Endothelial cell of umbilical vein (primary cell): ENCODE data around the gene ACLY. TPM values are rescaled to one million over a fixed set of nuclear protein-coding genes. Genes with fewer than 3 reads are reported as not detected.

Experiments used
- BruUV-seq: library from RNA; stranded (reverse); fragments of 400-500 nt; replicated peaks from 2 replicates; lab custom pipeline; 2021; lab: Mats Ljungman, UMichigan
- CTCF ChIA-PET: fragments of 300-600, 350-600 bp; sonication (Branson Sonifier 250); formaldehyde crosslinking; loops from one replicate; lab custom pipeline; 2021; ENCODE audit warnings: antibody characterized with exemption, inconsistent platforms; lab: Charles Lee
- POLR2A ChIA-PET: fragments of 300-600, 350-600 bp; sonication (Branson Sonifier 250); formaldehyde crosslinking; loops from one replicate; lab custom pipeline; 2021; ENCODE audit warnings: antibody characterized with exemption, inconsistent platforms; lab: Charles Lee
- DNase-seq: peaks from one replicate; pipeline ENCODE4 v3.0.0-alpha.2; 2011; ENCODE audit warnings: low read depth, low spot score
- FAIRE-seq: peaks from 2 replicates; lab custom pipeline; 2011; peaks lifted over from hg19 to GRCh38; lab: Jason Lieb, UNC
- H2AFZ ChIP-seq: 2 replicates; pipeline ENCODE4 v1.6.0; 2012; ENCODE audit warnings: low read depth, low read length, control low read depth, inconsistent platforms
- H3K27ac ChIP-seq: 2 replicates; pipeline ENCODE4 v1.5.1; 2011; ENCODE audit warnings: low read depth, mild to moderate bottlenecking, control low read depth, low read length, moderate library complexity; ENCODE audit not compliant: insufficient read depth
- H3K27me3 ChIP-seq, 2 experiments: 2 replicates each; pipeline versions ENCODE4 v1.6.0 to v1.6.1; 2011; ENCODE audit warnings: low read length in 2 of 2, mixed read lengths in 1 of 2; ENCODE audit not compliant: control insufficient read depth in 2 of 2, insufficient read depth in 2 of 2
- H3K36me3 ChIP-seq, 2 experiments: 2 replicates in 1 of 2; 3 replicates in 1 of 2; pipeline ENCODE4 v1.5.1; 2011; ENCODE audit warnings: low read length in 2 of 2, mild to moderate bottlenecking in 1 of 2, moderate library complexity in 1 of 2; ENCODE audit not compliant: control insufficient read depth in 2 of 2, insufficient read depth in 2 of 2; ENCODE audit errors: extremely low read depth in 1 of 2
- H3K4me1 ChIP-seq: 3 replicates; pipeline ENCODE4 v1.5.1; 2011; ENCODE audit warnings: mild to moderate bottlenecking, low read length; ENCODE audit not compliant: control insufficient read depth, insufficient read depth; ENCODE audit errors: extremely low read depth
- H3K4me2 ChIP-seq: 2 replicates; pipeline ENCODE4 v1.6.1; 2011; ENCODE audit warnings: low read length, control low read depth, mixed read lengths; ENCODE audit not compliant: insufficient read depth
- H3K4me3 ChIP-seq, 3 experiments: fragments of 200-600 bp in 1 of 3; sonication (generic), shearing (Covaris generic) in 1 of 3; replicated peaks in 1 of 3; 2 replicates each; pipeline ENCODE4 v1.5.1; 2011 to 2016; ENCODE audit warnings: control low read depth in 3 of 3, low read length in 3 of 3, mild to moderate bottlenecking in 2 of 3, inconsistent platforms in 1 of 3, low read depth in 1 of 3, moderate library complexity in 1 of 3; ENCODE audit not compliant: insufficient read depth in 1 of 3
- H3K79me2 ChIP-seq: 2 replicates; pipeline ENCODE4 v1.6.0; 2012; ENCODE audit warnings: low read length, inconsistent platforms; ENCODE audit not compliant: control insufficient read depth, insufficient read depth
- H3K9ac ChIP-seq: replicated peaks from 2 replicates; pipeline ENCODE3; 2011; ENCODE audit warnings: low read length, control low read depth; ENCODE audit not compliant: insufficient read depth; ENCODE audit errors: extremely low read depth
- H3K9me1 ChIP-seq: replicated peaks from 3 replicates; pipeline ENCODE4 v1.6.0; 2011; ENCODE audit warnings: mild to moderate bottlenecking, low read length; ENCODE audit not compliant: control insufficient read depth, insufficient read depth; ENCODE audit errors: extremely low read depth
- H3K9me3 ChIP-seq: replicated peaks from 2 replicates; pipeline ENCODE4 v1.5.1; 2012; ENCODE audit warnings: low read length, inconsistent platforms; ENCODE audit not compliant: control insufficient read depth, insufficient read depth
- H4K20me1 ChIP-seq: replicated peaks from 2 replicates; pipeline ENCODE3; 2011; ENCODE audit warnings: mild to moderate bottlenecking, low read length; ENCODE audit not compliant: control insufficient read depth, insufficient read depth; ENCODE audit errors: extremely low read depth
- EZH2 ChIP-seq: IDR thresholded peaks from 2 replicates; pipeline ENCODE4 v1.6.1; 2012; ENCODE audit warnings: borderline replicate concordance, low read depth, mild to moderate bottlenecking, moderate library complexity, low read length, inconsistent platforms; ENCODE audit not compliant: severe bottlenecking
- FOS ChIP-seq: IDR thresholded peaks from 2 replicates; pipeline ENCODE4 v1.6.1; 2011; ENCODE audit warnings: mild to moderate bottlenecking, low read length, moderate library complexity, borderline replicate concordance; ENCODE audit not compliant: insufficient read depth
- GATA2 ChIP-seq: IDR thresholded peaks from 2 replicates; pipeline ENCODE4 v1.7.0; 2011; ENCODE audit warnings: low read depth, mild to moderate bottlenecking, moderate library complexity, mixed read lengths, low read length; ENCODE audit not compliant: insufficient read length, insufficient read depth
- JUN ChIP-seq: IDR thresholded peaks from 2 replicates; pipeline ENCODE4 v1.6.1; 2011; ENCODE audit warnings: borderline replicate concordance, low read depth; ENCODE audit not compliant: insufficient read length, insufficient read depth
- MYC ChIP-seq: IDR thresholded peaks from one replicate; pipeline ENCODE4 v1.6.1; 2011; ENCODE audit warnings: mild to moderate bottlenecking, low read depth, low read length
- POLR2A ChIP-seq: IDR thresholded peaks from 2 replicates; pipeline ENCODE4 v1.6.1; 2012; ENCODE audit warnings: low read depth, mild to moderate bottlenecking, control low read depth, low read length
- POLR2AphosphoS5 ChIP-seq: IDR thresholded peaks from 2 replicates; pipeline ENCODE4 v1.6.1; 2012; ENCODE audit warnings: low read depth, mild to moderate bottlenecking, control low read depth, low read length, moderate library complexity; ENCODE audit not compliant: insufficient read depth
- dilution Hi-C: fragments of 300-500 bp; cut with MboI; formaldehyde crosslinking; loops from one replicate; pipeline ENCODE4 v1.15.0; 2019; ENCODE audit warnings: low sequenced_read_pairs; ENCODE audit not compliant: extremely low pct_ligation_motif_present
- intact Hi-C: fragments of 100-400 bp; cut with micrococcal nuclease; formaldehyde crosslinking; loops from one replicate; pipeline ENCODE4 v1.10.0; 2022
- polyA plus RNA-seq, 4 experiments: library from polyadenylated mRNA; depleted of rRNA in 3 of 4; stranded (reverse) in 3 of 4; unstranded in 1 of 4; fragments of >200 nt; gene quantifications; 2 replicates each; pipeline versions ENCODE4 v1.2.1 to v1.2.3, GENCODE V29; 2011 to 2012; ENCODE audit warnings: missing spikeins in 1 of 4
- total RNA-seq: library from RNA; stranded (reverse); gene quantifications from 2 replicates; pipeline ENCODE4 v1.2.3, GENCODE V29; 2021
- TF ChIP-seq, protein P1 (sequence below): IDR thresholded peaks from 2 replicates; pipeline ENCODE4 v1.6.1; 2011; ENCODE audit not compliant: insufficient read depth, insufficient read length
- TF ChIP-seq, protein P2 (sequence below), 2 donors: IDR thresholded peaks; 1 replicate in 1 of 2; 2 replicates in 1 of 2; pipeline ENCODE4 v1.5.1; 2011; ENCODE audit warnings: low read length in 2 of 2, mild to moderate bottlenecking in 2 of 2, moderate library complexity in 2 of 2, control low read depth in 1 of 2, inconsistent platforms in 1 of 2, low read depth in 1 of 2; ENCODE audit not compliant: insufficient read depth in 1 of 2; ENCODE audit errors: extremely low read depth in 1 of 2

Gene ACLY
- total and polyA plus RNA-seq, 2 donors (not counting 3 experiments of a cell fraction or from before 2014, with no cell fraction given): 174 to 324 TPM

DNA sequence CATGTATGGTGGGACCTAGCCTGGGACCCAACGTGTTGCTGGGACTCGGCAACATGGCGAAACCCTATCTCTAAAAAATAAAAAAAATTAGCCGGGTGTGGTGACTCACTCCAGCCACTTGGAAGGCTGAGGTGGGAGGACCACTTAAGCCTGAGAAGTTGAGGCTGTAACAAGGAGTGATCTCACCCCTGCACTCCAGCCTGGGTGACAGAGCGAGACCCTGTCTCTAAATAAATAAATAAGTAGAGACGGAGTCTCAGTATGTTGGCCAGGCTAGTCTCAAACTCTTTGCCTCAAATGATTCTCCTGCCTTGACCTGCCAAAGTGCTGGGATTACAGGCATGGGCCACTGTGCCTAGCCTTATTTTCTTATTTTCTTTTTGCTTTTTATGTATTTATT is 37.8 kb upstream of the ACLY start:
- dilution Hi-C loops (loop anchor here (25.0 kb wide), 1 partner anchor 156 kb away; the partner anchor contains the start of genes DHX58, HSPB9 and KAT2A), intact Hi-C loops (loop anchor here (5.0 kb wide), 1 partner anchor 144 kb away; the partner anchor contains the start of genes FKBP10 and P3H4)
- Histone ChIP-seq H3K9ac (no peak overlapping the region), H3K27me3 (no peaks in the 10 kb centered on the region), H4K20me1 (no peaks in the 10 kb centered on the region), H3K36me3 (no peaks in the 10 kb centered on the region), H3K4me1 (peaks cover 9% of the 10 kb centered on the region), H2AFZ (no peak overlapping the region), H3K27ac (no peak overlapping the region), H3K79me2 (no peaks in the 10 kb centered on the region), H3K4me2 (no peak overlapping the region), H3K4me3 (no peak overlapping the region), H3K9me3 (no peaks in the 10 kb centered on the region), H3K9me1 (no peaks in the 10 kb centered on the region)
- POLR2A ChIA-PET: no interaction called here
- FAIRE-seq (no peak), DNase-seq (no peak)
- BruUV-seq: no TSS peak
- no peak for TF ChIP-seq POLR2A
- TF ChIP-seq, protein P1, sequence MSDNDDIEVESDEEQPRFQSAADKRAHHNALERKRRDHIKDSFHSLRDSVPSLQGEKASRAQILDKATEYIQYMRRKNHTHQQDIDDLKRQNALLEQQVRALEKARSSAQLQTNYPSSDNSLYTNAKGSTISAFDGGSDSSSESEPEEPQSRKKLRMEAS: no peak
- no peak for TF ChIP-seq EZH2
- TF ChIP-seq FOS: no peak
- TF ChIP-seq JUN: no peak
- TF ChIP-seq, protein P2, sequence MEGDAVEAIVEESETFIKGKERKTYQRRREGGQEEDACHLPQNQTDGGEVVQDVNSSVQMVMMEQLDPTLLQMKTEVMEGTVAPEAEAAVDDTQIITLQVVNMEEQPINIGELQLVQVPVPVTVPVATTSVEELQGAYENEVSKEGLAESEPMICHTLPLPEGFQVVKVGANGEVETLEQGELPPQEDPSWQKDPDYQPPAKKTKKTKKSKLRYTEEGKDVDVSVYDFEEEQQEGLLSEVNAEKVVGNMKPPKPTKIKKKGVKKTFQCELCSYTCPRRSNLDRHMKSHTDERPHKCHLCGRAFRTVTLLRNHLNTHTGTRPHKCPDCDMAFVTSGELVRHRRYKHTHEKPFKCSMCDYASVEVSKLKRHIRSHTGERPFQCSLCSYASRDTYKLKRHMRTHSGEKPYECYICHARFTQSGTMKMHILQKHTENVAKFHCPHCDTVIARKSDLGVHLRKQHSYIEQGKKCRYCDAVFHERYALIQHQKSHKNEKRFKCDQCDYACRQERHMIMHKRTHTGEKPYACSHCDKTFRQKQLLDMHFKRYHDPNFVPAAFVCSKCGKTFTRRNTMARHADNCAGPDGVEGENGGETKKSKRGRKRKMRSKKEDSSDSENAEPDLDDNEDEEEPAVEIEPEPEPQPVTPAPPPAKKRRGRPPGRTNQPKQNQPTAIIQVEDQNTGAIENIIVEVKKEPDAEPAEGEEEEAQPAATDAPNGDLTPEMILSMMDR (IDR thresholded peaks at IDR 0.05; ENCODE audit: extremely low read depth in 1 of 2, insufficient read depth in 1 of 2, low read depth in 1 of 2, low read length in 2 of 2): no peak
- no peak for TF ChIP-seq MYC
- TF ChIP-seq GATA2: no peak
- TF ChIP-seq POLR2AphosphoS5: no peak
- CTCF ChIA-PET: interaction anchor here (4.1 kb wide), 1 partner anchor 39 kb away, joined by 26 read pairs; the partner anchor contains the start of gene ACLY
